SK-N-SH (cell line): ENCODE results near the gene NRARP.

Experiments used
- EP300 ChIP-seq, 2 experiments: IDR thresholded peaks; 2 replicates each; pipeline versions ENCODE4 v1.4.0 to v1.6.1; 2012; ENCODE audit warnings: borderline replicate concordance in 1 of 2, low read depth in 1 of 2, low read length in 1 of 2
- EZH2phosphoT487 ChIP-seq: fragments of 200-600 bp; sonication (generic); IDR thresholded peaks from 2 replicates; pipeline ENCODE4 v1.6.1; 2017; ENCODE audit warnings: low read depth, mixed run types, mild to moderate bottlenecking, antibody characterized with exemption, moderate library complexity, borderline replicate concordance
- FOSL2 ChIP-seq: IDR thresholded peaks from 2 replicates; pipeline ENCODE4 v1.4.0; 2012; ENCODE audit warnings: low read depth, mild to moderate bottlenecking, moderate library complexity, borderline replicate concordance
- GATA2 ChIP-seq: sonication (generic); formaldehyde crosslinking; IDR thresholded peaks from 2 replicates; pipeline ENCODE4 v1.5.0; 2020; ENCODE audit warnings: mild to moderate bottlenecking, missing genetic modification reagents
- MXI1 ChIP-seq: IDR thresholded peaks from 2 replicates; pipeline ENCODE4 v1.6.1; 2012; ENCODE audit warnings: mild to moderate bottlenecking, low read depth, low read length, improper control_type of control experiment
- NFIC ChIP-seq: IDR thresholded peaks from 2 replicates; pipeline ENCODE4 v1.4.0; 2012; ENCODE audit warnings: borderline replicate concordance
- POLR2AphosphoS5 ChIP-seq: IDR thresholded peaks from 2 replicates; pipeline ENCODE4 v1.6.1; 2012; ENCODE audit warnings: low read depth, low read length
- RCOR1 ChIP-seq: fragments of 150-350 bp; IDR thresholded peaks from 2 replicates; pipeline ENCODE4 v1.6.1; 2017; ENCODE audit warnings: antibody characterized with exemption, low read length
- TAF1 ChIP-seq: IDR thresholded peaks from 2 replicates; pipeline ENCODE4 v1.6.1; 2012; ENCODE audit warnings: low read depth, mild to moderate bottlenecking, low read length, moderate library complexity, borderline replicate concordance
- YY1 ChIP-seq: IDR thresholded peaks from 2 replicates; pipeline ENCODE4 v1.4.0; 2012; ENCODE audit warnings: low read depth, mild to moderate bottlenecking
- TF ChIP-seq, protein P1 (sequence below): IDR thresholded peaks from 2 replicates; pipeline ENCODE4 v1.4.0; 2012; ENCODE audit warnings: low read depth
- TF ChIP-seq, protein P2 (sequence below): fragments of 200-600 bp; sonication (generic); IDR thresholded peaks from 2 replicates; pipeline ENCODE4 v1.6.1; 2017; ENCODE audit warnings: antibody characterized with exemption, mild to moderate bottlenecking, moderate library complexity
- TF ChIP-seq, protein P3 (sequence below): IDR thresholded peaks from 2 replicates; pipeline ENCODE4 v1.6.1; 2012; ENCODE audit warnings: mild to moderate bottlenecking, low read depth, low read length, moderate library complexity
- TF ChIP-seq, protein P4 (sequence below): fragments of 150-350 bp; IDR thresholded peaks from 2 replicates; pipeline ENCODE4 v1.6.1; 2016; ENCODE audit warnings: mild to moderate bottlenecking, low read depth, low read length

DNA sequence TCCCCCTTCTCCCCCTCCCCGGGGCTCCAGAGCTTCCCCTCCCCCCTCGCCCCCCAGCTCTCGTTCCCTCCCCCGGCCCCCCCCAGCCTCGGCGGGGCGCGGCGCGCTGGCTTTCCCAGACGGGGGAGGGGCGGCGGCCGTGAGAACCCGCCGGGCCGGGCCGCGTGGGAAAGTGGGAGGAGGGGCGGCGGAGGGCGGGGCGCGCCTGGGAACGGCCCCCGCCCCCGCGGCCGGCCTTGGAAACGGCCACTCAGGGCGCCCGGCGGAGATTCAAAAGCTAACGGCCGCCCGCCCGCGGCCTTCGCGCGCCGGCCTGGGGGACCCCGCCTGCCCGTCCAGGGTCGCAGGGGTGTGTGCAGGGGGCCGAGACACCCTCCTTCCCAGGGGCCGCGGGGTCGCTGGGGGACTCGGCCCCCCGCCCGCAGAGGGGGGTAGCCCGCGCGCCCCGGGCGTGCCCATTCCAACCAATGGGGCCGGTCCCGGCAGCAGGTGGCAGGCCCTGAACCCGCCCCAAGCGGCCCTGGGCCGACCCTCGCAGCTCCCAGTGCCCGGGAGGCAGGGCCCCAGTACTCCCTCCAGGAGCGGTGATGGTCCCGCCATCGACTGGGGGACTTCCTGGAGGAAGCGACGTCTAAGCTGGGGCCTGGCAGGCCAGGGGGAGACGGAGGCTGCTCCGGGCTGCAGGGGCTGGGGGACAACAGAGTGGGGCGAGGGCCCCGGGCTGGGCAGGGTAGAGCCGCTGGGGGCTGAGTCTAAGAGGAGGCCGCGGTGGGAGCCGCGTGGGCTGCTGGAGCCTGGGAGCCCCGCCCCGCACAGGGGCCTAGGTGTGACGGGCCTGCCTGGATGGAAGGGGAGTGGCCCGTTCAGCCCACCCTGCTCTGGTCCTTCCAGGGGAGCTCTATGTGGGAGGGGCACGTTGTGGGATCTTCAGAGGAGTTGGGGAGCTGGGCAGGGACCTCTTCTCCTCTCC is 14.2 kb upstream of the NRARP start:
- TF ChIP-seq, protein P1, sequence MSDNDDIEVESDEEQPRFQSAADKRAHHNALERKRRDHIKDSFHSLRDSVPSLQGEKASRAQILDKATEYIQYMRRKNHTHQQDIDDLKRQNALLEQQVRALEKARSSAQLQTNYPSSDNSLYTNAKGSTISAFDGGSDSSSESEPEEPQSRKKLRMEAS, result no peak
- TF ChIP-seq TAF1 (no peak), POLR2AphosphoS5 (no peak), RCOR1 (no peak), EZH2phosphoT487 (no peak), EP300 (IDR thresholded peaks at IDR 0.05; ENCODE audit: borderline replicate concordance in 1 of 2, low read depth in 1 of 2, low read length in 1 of 2) (no peak), FOSL2 (no peak), YY1 (no peak), GATA2 (CRISPR knock-in tag) (no peak), NFIC (no peak), MXI1 (no peak)
- TF ChIP-seq, protein P2, sequence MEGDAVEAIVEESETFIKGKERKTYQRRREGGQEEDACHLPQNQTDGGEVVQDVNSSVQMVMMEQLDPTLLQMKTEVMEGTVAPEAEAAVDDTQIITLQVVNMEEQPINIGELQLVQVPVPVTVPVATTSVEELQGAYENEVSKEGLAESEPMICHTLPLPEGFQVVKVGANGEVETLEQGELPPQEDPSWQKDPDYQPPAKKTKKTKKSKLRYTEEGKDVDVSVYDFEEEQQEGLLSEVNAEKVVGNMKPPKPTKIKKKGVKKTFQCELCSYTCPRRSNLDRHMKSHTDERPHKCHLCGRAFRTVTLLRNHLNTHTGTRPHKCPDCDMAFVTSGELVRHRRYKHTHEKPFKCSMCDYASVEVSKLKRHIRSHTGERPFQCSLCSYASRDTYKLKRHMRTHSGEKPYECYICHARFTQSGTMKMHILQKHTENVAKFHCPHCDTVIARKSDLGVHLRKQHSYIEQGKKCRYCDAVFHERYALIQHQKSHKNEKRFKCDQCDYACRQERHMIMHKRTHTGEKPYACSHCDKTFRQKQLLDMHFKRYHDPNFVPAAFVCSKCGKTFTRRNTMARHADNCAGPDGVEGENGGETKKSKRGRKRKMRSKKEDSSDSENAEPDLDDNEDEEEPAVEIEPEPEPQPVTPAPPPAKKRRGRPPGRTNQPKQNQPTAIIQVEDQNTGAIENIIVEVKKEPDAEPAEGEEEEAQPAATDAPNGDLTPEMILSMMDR, result no peak
- TF ChIP-seq, protein P3, sequence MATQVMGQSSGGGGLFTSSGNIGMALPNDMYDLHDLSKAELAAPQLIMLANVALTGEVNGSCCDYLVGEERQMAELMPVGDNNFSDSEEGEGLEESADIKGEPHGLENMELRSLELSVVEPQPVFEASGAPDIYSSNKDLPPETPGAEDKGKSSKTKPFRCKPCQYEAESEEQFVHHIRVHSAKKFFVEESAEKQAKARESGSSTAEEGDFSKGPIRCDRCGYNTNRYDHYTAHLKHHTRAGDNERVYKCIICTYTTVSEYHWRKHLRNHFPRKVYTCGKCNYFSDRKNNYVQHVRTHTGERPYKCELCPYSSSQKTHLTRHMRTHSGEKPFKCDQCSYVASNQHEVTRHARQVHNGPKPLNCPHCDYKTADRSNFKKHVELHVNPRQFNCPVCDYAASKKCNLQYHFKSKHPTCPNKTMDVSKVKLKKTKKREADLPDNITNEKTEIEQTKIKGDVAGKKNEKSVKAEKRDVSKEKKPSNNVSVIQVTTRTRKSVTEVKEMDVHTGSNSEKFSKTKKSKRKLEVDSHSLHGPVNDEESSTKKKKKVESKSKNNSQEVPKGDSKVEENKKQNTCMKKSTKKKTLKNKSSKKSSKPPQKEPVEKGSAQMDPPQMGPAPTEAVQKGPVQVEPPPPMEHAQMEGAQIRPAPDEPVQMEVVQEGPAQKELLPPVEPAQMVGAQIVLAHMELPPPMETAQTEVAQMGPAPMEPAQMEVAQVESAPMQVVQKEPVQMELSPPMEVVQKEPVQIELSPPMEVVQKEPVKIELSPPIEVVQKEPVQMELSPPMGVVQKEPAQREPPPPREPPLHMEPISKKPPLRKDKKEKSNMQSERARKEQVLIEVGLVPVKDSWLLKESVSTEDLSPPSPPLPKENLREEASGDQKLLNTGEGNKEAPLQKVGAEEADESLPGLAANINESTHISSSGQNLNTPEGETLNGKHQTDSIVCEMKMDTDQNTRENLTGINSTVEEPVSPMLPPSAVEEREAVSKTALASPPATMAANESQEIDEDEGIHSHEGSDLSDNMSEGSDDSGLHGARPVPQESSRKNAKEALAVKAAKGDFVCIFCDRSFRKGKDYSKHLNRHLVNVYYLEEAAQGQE, result no peak
- TF ChIP-seq, protein P4, sequence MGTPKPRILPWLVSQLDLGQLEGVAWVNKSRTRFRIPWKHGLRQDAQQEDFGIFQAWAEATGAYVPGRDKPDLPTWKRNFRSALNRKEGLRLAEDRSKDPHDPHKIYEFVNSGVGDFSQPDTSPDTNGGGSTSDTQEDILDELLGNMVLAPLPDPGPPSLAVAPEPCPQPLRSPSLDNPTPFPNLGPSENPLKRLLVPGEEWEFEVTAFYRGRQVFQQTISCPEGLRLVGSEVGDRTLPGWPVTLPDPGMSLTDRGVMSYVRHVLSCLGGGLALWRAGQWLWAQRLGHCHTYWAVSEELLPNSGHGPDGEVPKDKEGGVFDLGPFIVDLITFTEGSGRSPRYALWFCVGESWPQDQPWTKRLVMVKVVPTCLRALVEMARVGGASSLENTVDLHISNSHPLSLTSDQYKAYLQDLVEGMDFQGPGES, result no peak
